ENCODE data around the gene C11orf52.

DNA sequence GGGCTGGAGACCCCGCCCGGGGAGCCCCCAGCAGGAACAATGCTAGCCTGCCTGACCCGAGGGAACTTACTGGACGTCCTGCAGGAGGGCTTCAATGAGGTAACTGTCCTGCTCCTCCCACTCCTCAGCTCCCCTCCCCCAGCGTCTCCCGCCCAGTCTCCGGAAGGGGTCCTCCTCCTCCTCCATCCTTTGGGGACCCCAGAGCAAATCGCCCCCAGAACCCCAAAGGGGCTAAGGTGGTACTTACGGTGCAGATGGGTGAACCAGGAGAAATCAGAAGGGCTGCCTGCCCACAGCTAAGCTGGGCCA, 18.7 kb downstream of the C11orf52 start:
- TF ChIP-seq, protein P1, sequence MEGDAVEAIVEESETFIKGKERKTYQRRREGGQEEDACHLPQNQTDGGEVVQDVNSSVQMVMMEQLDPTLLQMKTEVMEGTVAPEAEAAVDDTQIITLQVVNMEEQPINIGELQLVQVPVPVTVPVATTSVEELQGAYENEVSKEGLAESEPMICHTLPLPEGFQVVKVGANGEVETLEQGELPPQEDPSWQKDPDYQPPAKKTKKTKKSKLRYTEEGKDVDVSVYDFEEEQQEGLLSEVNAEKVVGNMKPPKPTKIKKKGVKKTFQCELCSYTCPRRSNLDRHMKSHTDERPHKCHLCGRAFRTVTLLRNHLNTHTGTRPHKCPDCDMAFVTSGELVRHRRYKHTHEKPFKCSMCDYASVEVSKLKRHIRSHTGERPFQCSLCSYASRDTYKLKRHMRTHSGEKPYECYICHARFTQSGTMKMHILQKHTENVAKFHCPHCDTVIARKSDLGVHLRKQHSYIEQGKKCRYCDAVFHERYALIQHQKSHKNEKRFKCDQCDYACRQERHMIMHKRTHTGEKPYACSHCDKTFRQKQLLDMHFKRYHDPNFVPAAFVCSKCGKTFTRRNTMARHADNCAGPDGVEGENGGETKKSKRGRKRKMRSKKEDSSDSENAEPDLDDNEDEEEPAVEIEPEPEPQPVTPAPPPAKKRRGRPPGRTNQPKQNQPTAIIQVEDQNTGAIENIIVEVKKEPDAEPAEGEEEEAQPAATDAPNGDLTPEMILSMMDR (IDR thresholded peaks at IDR 0.05) = no peak
- TF ChIP-seq, protein P2, sequence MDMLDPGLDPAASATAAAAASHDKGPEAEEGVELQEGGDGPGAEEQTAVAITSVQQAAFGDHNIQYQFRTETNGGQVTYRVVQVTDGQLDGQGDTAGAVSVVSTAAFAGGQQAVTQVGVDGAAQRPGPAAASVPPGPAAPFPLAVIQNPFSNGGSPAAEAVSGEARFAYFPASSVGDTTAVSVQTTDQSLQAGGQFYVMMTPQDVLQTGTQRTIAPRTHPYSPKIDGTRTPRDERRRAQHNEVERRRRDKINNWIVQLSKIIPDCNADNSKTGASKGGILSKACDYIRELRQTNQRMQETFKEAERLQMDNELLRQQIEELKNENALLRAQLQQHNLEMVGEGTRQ (IDR thresholded peaks at IDR 0.05) = no peak
- TF ChIP-seq, protein P3, sequence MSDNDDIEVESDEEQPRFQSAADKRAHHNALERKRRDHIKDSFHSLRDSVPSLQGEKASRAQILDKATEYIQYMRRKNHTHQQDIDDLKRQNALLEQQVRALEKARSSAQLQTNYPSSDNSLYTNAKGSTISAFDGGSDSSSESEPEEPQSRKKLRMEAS (IDR thresholded peaks at IDR 0.05) = no peak
